HG03342 (cell line): ENCODE results near the gene IFRD2.
"Not testable (repeated sequence)": the region's sequence is repeated elsewhere in the genome, so short reads cannot be mapped to it uniquely, and the experiment has no call there.

Source experiments
- ATAC-seq: cut with Tn5 transposase; IDR thresholded peaks from one replicate; pipeline ENCODE4 v1.9.1; 2021; ENCODE audit warnings: mild to moderate bottlenecking, moderate library complexity; ENCODE audit not compliant: unreplicated experiment

The IFRD2 gene

GRCh38 chr3:50286322-50287227 lies 5.7 kb downstream of the IFRD2 start:
- no peak for ATAC-seq

DNA sequence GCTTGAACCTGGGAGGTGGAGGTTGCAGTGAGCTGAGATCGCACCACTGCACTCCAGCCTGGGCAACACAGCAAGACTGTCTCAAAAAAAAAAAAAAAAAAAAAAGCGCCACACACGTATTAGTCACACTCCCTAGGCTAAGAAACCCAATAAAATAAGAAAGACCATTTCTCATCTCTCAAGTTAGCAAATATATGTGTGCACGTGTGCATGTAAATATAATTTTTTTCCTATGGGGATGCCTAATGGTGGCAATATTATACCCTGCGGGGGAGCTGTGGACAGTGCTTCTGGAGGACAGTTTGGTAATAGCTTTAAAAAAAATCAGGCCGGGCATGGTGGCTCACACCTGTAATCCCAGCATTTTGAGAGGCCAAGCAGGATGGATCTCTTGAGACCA lies 8.1 kb downstream of the IFRD2 start:
- not testable (repeated sequence) for ATAC-seq

DNA sequence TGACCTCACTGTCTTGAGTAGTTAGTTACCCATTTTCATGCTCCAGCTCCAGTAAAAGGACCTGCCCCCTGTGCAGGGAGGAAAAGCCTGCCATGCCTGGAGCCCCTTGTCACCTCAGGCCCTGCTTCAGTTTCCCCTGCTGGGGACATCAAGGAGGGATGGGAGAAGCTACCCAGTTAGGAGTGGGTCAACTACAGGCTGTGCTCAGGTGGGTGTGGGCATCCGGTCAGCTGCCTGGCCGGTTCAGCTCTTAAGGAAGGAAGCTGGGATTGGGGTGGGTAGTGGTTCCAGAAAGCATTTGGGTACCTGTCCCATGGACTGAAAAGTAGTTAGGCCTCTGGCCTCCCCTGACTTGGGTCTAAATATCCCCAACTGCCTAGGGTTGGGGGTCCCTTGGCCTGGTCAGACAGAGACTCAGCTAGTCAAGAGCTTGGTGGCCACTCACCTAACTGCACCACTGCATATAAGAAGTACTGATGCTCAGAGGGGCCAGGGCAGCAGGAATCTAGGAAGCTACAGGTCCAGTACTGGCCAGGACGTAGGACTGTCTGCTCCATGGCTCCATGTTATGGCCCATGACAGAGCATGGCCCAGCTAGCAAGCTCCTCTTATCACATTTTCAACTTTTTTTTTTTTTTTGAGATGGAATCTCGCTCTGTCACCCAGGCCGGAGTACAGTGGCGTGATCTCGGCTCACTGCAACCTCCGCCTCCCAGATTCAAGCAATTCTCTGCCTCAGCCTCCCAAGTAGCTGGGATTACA lies 12.8 kb downstream of the IFRD2 start:
- no peak for ATAC-seq

DNA sequence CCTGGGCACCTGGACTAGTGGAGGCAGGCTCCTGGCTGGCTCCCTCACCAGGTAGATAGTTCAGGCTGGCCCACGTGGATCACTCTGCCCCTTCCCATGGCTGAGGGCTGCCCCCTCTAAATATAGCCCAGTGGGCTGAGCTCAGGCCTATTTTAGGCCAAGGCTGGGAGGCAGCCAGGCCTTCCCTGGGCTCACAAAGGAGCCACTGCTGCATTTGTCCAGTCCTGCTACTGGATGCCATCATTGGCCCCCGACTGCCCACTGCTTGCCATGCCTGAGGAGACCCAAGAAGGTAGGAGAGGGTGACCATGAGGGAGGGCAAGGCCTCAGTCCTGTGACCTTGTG lies 13.4 kb downstream of the IFRD2 start, which contains the start of gene LSMEM2:
LSMEM2 (plus strand) TSS at position 208 of the 345 bp plus-strand sequence; CDS start at position 235, 27 bp downstream.
- no peak for ATAC-seq

DNA sequence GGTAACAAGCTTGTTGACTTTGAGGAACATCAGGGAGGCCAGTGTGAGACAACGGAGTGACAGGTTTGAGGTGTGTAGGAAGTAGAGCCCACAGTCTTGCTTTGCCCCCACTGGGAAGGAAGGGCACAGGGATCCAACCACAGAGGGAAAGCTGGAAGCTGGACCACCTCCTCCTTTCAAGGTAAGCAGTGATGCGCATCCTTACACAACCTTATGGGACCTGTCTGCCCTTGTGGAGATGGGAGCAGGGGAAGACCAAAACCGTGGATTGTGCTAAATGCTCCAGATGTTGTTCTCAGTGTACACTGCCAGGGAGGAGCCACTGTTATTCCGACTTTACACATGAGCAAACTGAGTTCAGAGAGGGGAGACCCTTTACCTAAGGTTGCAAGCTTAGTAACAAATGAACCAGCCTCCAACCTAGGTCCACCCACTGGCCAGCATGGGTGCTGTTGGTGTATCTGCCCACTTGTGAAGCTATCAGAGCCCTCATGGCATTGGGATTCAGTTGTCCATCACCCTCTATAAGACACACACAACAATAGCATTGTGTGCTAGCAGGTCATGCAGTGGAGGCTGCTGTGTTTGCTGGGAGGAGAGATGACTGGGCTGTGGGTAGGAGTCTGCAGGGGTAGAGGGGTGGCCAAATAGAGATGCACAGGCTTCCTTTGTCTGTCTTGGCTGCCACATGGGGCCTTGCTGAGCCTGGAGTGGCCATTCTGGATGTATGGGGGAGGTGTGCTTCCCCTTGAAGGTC lies 13.9 kb downstream of the IFRD2 start:
- no peak for ATAC-seq

DNA sequence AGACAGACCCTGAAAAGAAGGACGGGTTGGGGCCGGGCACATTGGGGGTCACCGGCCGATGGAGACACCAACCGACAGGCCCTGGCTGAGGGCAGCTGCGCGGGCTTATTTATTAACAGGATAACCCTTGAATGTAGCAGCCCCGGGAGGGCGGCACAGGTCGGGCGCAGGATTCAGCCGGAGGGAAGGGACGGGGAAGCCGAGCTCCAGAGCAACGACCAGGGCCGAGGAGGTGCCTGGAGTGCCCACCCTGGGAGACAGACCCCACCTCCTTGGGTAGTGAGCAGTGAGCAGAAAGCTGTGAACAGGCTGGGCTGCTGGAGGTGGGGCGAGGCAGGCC lies 15.5 kb downstream of the IFRD2 start:
- no peak for ATAC-seq

DNA sequence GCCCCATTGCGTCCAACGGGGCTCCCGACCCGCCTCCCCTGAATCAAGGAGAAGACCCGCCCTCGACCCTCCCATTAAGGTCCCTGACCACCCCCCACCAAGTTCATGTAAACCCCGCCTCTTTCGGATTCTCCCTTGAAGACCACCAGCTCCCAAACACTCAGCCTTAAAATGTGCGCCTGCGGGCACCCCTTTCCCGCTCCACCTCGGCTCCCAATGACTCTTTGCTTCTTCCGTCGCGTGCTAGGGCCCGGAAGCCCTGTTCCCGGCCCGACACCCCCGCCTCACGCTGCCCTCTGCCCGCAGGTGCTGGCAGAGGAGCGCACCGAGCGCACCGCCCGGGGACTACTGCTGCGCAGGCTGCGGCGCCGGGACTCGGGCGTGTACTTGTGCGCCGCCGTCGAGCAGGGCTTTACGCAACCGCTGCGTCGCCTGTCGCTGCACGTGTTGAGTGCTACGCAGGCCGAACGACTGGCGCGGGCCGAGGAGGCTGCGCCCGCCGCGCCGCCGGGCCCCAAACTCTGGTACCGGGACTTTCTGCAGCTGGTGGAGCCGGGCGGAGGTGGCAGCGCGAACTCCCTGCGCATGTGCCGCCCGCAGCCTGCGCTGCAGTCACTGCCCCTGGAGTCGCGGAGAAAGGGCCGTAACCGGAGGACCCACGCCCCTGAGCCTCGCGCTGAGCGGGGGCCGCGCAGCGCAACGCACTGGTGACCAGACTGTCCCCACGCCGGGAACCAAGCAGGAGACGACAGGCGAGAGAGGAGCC lies 16.1 kb downstream of the IFRD2 start:
- ATAC-seq: no peak

GRCh38 chr3:50275141-50275995 lies 16.9 kb downstream of the IFRD2 start:
- no peak for ATAC-seq

DNA sequence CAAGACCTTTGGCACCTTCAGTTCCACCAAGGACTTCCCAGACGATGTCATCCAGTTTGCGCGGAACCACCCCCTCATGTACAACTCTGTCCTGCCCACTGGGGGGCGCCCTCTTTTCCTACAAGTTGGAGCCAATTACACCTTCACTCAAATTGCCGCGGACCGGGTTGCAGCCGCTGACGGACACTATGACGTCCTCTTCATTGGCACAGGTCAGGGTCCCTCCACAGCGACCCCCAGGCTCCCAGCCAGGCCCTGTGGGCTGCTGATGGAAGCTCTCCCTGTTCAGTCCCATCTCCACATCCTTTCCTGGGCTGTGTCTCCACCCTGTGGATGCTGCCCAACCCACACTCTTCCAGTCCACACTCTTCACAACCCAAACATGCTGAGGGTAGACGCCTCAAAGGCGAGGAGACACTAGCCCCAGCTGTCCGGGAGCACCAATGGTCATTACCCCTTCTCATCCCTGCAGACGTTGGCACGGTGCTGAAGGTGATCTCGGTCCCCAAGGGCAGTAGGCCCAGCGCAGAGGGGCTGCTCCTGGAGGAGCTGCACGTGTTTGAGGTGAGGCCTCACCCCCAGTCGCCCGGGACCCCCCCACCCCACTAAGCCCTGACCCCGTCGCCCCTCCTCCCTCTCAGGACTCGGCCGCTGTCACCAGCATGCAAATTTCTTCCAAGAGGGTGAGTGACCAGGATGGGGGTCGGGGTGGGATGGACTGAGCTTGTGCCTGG lies 17.7 kb downstream of the IFRD2 start:
- ATAC-seq: no peak

DNA sequence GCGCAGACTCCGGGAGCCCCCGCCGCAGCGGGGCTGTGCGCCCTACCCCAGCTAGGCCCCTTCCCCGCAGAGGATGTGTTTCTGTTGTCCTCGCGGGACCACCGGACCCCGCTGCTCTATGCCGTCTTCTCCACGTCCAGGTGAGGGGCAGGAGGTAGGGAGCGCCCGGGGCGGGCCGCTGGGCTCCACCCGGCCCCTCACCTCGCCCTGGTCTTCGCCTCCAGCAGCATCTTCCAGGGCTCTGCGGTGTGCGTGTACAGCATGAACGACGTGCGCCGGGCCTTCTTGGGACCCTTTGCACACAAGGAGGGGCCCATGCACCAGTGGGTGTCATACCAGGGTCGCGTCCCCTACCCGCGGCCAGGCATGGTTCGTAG lies 18.6 kb downstream of the IFRD2 start:
- ATAC-seq: no peak

DNA sequence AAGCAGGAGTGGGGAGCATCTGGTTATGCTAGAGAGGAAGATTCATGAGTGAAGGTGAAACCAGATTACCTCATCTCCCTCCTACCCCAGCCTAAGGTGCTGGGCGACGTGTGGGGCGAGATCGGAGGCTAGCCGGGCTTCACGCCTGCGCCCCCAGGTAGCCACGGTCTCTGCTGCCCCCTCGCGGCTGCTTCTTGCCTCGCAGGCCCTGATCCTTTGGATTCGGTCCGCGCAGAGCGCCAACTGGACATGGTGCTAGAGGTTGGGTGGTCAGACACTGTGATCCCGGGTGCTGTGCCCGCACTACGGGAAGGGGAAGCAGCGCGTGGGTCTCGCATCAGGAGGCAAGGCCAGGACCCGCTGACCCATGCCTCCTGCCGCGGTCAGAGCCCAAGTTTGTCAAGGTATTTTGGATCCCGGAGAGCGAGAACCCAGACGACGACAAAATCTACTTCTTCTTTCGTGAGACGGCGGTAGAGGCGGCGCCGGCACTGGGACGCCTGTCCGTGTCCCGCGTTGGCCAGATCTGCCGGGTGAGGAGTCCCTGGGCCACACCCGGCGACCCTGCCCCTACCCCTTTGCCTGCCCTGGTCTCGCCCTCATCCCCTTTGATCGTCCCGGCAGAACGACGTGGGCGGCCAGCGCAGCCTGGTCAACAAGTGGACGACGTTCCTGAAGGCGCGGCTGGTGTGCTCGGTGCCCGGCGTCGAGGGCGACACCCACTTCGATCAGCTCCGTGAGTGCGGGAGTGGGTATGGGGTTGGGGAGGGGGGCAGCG lies 19.1 kb downstream of the IFRD2 start:
- ATAC-seq: peak; percentile 81

DNA sequence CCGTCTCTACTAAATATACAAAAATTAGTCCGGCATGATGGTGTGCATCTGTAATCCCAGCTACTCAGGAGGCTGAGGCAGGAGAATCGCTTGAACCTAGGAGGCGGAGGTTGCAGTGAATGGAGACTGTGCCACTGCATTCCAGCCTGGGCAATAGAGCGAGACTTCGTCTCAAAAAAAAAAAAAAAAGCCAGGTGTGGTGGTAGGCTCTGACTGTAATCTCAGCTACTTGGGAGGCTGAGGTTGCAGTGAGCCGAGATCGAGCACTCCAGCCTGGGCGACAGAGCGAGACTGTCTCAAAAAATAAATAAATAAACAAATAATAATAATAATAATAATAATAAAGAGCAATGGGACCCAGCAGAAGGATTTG lies 19.7 kb downstream of the IFRD2 start:
- not testable (repeated sequence) for ATAC-seq

DNA sequence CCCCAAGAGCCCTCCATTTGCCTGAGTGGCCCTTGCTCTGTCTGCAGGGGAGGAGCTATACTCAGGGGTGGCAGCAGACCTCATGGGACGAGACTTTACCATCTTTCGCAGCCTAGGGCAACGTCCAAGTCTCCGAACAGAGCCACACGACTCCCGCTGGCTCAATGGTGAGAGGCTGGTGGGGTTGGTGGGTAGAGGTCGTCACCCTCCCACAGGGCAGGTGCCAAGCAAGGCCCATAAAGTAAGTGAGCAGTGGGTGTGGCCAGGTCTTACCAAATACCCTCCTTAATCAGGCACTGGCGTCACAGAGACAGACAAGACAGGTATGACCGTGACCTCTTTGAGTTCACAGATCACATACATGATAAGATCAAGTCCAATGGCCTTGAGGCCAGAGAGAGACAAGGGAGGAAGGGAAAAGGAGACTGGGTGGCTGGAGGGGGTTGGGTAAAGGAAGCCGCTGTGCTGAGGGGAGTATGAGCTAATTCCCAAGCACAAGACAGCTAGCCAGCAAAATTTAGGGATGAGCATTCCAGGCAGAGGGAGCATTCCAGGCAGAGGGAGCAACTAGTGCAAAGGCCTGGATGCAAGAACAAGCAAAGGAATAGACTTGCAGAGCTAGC lies 20.8 kb downstream of the IFRD2 start:
- no peak for ATAC-seq

DNA sequence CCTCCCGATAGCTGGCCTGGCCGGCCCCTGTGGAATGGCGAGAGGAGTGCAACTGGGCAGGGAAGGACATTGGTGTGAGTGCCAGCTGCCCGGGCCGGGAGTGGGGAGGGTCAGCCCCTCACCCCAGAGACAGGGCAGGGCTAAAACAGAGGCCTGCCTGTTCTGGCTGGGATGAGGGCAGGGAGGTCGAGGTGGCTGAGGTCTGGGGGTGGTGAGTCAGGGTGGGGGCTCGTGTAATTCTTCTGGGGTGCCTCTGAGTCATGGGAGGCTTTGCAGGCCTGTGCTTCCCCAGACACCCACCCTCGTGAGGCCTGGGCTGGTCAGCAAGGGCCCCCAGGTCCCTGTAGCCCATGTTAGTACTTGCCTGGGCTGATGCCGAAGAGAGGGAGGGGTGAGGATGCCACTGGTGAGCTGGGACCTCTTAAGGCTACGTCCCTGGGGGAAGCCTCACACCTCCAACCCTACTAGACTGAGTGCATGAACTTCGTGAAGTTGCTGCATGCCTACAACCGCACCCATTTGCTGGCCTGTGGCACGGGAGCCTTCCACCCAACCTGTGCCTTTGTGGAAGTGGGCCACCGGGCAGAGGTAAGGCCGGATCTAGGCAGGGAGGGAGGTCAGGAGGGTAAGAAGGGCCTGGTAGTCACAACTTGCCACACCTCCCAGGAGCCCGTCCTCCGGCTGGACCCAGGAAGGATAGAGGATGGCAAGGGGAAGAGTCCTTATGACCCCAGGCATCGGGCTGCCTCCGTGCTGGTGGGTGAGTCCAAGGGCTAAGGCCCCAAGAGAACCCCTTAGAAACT lies 21.6 kb downstream of the IFRD2 start:
- ATAC-seq: no peak

GRCh38 chr3:50269977-50270413 lies 22.2 kb downstream of the IFRD2 start:
- no peak for ATAC-seq

DNA sequence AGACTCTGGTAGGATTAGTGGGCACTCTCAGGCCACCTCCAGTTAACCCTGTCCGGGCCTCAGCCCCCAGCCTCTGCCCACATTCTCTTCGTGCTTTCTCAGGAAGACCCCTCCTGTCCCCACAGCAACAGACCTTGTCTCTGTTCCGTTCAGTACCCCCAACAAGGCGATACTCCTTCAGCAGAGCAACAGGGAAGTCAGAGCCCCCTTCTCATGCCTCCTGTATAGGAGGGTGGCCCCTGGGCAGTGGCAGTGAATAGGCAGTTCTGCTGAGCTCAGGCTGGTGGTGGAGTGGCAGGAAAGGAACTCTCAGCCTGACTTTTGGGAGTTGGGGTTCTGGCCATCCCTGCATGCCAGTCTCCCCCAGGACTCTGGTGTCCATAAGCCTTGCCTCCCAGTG lies 22.8 kb downstream of the IFRD2 start:
- no peak for ATAC-seq
